HG02571 (cell line): Measurements from ENCODE around the gene ATP6V1E1.
"Not testable (repeated sequence)": the region's sequence is repeated elsewhere in the genome, so short reads cannot be mapped to it uniquely, and the experiment has no call there.

Experiments
- ATAC-seq: cut with Tn5 transposase; IDR thresholded peaks from one replicate; pipeline ENCODE4 v1.9.1; 2021; ENCODE audit warnings: mild to moderate bottlenecking, moderate library complexity; ENCODE audit not compliant: unreplicated experiment

The ATP6V1E1 gene

GRCh38 chr22:17628406-17629172 lies at the start of gene ATP6V1E1:
Gene ATP6V1E1 (minus strand): TSS chr22:17628749. CDS start chr22:17628635, 114 bp downstream.
- ATAC-seq, result peak; percentile 100

DNA sequence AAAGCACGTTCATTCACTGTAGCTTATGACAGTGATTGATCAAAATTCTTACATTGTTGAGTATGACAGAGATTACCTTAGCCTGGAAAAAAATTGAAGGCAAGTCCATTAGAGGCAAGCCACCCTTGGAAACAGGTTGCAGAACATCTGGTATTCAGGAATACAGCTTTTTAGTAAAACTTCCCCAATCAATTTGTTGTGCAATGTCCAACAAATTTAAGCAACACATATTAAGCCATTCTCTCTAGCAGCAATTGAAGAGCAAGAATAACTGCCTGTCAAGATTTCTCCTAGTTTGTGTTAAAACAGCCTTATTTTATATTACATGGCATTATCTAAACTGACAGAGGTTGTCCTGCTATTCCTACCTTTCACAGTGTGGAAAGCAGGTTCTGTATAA lies 47.0 kb upstream of the ATP6V1E1 start:
- no peak for ATAC-seq

GRCh38 chr22:17674152-17674551 lies 45.6 kb upstream of the ATP6V1E1 start:
- no peak for ATAC-seq

- no peak for ATAC-seq
Observed at GRCh38 chr22:17672417-17672991, 44.0 kb upstream of the ATP6V1E1 start.

- not testable (repeated sequence) for ATAC-seq
Observed at GRCh38 chr22:17671521-17672092, 43.1 kb upstream of the ATP6V1E1 start.

GRCh38 chr22:17665854-17666253 lies 37.3 kb upstream of the ATP6V1E1 start:
- ATAC-seq, result no peak

DNA sequence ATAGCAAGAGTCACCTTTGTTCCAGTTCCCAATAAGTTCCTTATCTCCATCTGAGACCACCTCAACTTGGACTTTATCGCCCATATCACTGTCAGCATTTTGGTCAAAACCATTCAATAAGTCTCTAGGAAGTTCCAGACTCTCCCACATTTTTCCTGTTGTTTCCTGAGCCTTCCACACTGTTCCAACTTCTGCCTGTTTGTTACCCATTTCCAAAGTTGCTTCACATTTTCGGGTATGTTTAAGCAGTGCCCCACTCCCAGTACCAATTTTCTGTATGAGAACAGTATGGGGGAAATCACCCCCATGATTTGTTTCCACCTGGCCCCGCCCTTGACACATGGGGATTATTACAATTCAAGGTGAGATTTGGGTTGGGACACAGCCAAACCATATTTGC lies 36.7 kb upstream of the ATP6V1E1 start:
- no peak for ATAC-seq

- no peak for ATAC-seq
Observed at GRCh38 chr22:17664414-17665055, 36.0 kb upstream of the ATP6V1E1 start.

GRCh38 chr22:17656870-17657395 lies 28.4 kb upstream of the ATP6V1E1 start:
- no peak for ATAC-seq

DNA sequence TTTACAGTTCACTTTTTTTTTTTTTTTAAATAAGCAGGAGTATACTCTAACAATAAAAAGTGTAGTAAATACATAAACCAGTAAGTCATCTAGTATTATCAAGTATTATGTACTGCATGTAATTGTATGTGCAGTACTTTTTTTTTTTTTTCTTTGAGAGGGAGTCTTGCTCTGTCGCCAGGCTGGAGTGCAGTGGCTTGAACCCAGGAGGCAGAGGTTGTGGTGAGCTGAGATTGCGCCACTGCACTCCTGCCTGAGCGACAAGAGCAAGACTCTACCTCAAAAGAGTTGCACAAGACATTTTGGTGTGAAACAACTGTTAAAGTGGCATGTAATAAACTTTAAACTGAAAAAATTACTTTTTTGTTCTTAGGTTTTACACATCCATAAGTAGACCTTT lies 26.7 kb upstream of the ATP6V1E1 start:
- ATAC-seq, result no peak

- ATAC-seq, result no peak
Observed at GRCh38 chr22:17648569-17648968, 20.0 kb upstream of the ATP6V1E1 start.

GRCh38 chr22:17647991-17648390 lies 19.4 kb upstream of the ATP6V1E1 start:
- no peak for ATAC-seq

DNA sequence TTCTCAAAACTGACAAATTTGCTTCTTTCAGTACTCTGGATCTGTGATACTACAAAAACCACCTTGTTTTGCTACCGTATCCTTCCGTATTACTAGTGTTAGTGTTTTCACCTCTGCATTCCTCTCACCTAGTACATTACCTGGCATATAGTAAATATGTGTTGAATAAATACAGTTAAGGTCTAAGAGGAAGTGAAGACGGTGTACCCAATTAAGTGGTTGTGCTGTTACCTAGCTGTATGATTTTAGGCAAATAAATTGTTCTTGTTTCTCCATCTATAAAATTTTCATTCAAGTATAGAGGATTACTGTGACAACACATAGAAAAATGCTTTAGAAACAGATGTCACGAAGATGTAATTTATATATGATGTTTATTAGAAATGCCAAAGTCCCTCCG lies 18.9 kb upstream of the ATP6V1E1 start:
- ATAC-seq, result no peak

DNA sequence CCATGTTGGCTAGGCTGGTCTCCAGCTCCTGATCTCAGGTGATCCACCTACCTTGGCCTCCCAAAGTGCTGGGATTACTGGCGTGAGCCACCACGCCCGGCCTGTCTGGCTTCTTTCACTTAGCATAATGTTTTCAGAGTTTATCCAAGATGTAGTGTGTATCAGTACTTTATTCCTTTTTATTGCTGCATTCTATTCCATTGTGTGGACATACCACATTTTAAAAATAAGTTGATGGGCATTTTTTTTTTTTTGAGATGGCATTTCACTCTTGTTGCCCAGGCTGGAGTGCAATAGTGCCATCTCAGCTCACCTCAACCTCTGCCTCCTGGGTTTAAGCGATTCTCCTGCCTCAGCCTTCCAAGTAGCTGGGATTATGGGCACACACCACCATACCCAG lies 13.8 kb upstream of the ATP6V1E1 start:
- ATAC-seq, result not testable (repeated sequence)

- no peak for ATAC-seq
Observed at GRCh38 chr22:17641269-17641668, 12.7 kb upstream of the ATP6V1E1 start.

DNA sequence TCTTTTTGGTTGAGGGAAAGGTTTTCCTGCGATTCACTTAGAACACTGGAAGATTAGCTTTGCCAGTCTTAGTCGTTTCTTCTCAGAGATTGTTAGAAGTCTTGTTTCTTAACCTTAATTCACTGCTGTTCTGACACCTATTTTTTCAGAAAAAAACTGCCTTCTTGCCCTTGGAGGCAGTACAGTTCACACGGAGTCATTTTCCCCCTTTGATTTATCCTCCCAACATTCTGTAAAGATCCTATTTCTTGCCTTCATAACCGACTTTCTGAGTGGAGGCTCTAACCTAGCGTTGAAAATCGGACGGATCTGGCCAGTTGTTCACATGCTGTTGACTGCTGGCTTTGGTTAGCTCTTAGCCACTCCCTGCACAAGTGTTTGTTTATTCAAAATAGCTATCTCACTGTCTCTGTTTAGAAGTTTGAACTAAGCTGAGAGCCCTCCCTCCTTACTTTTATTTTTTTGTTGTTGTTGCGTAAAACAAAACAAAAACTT lies 10.7 kb upstream of the ATP6V1E1 start:
- no peak for ATAC-seq

DNA sequence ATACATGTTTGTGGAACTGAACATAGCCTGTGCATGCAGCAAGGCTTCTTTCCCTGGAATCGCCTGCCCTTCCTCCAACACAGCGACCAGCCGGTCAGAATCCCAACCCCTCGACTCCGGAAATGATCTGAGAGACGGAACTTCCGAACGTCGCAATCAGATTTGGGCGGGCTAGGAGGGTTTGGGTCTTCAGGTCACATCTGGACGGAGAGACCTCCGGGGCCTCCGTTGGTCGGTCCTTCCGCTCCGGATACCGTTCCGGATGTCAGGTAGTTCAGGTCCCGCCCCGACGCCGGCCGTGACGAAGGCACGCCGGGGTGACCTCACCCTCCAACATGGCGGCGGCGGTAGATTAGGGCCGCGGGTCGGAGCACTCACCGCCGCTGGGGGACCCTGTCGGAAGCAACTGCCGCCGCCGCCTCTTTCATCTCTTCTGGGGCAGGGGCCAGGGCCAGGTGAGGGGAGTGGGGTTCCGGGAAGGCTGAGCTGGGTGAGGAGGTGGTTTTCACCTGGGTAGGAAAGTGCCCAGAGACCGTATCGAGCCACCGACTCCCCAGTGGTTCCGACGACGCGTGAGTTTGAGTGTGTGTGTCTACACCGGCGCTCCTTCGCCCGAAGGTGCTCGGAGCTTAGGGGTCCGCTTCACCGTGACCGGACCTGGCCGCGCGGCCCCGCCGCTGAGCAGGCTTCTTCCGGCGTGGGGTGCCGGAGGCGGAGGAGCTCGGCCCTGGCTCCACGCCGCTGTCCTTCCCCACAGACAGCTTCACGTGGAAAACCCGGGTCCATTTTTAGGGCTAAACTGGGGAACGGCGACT lies 10.1 kb upstream of the ATP6V1E1 start, which contains the start of gene BCL2L13:
BCL2L13 (plus strand) TSS at position 326 of the 815 bp plus-strand sequence. CDS start 16,955 bp downstream, outside the sequence.
- ATAC-seq, result peak; percentile 91

GRCh38 chr22:17638182-17638431 lies 9.6 kb upstream of the ATP6V1E1 start:
- peak; percentile 9 for ATAC-seq

DNA sequence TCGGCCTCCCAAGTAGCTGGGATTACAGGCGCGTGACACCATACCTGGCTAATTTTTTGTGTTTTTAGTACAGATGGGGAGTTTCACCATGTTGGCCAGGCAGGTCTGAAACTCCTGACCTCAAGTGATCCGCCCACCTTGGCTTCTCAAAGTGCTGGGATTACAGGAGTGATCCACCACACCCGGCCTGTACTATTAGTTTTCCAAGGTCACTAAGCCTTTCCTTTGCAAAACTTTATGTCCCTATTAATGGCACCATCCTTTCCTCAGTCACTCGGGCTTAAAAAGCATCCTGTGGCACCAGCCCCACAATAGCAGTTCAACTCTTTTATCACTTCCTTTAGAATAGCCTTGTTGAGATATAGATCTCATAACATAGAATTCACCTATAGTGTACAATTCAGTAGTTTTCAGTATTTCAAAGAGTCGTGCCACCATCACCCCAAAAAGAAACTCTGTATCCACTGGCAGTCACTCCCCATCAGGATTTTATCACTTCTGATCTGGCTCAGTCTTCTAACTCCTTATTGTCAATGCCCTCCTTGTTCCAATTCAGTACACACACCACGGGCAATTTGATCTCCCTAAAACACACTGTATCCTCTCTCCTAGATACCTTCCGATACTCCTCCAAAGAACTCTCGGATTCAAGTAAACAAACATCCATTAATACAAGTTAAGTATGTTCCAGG lies 9.1 kb upstream of the ATP6V1E1 start:
- no peak for ATAC-seq

DNA sequence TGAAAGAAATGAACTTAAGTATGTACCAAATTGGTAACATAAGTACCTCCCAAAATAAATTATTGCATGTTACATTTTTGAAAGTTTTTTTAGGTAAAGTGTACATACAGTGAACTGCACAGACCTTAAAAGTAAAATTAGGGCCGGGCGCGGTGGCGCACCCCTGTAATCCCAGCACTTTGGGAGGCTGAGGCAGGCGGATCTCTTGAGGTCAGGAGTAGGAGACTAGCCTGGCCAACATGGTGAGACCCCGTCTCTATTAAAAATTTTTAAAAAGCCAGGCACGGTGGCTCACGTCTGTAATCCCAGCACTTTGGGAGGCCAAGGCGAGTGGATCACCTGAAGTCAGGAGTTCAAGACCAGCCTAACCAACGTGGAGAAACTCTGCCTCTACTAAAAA lies 8.3 kb upstream of the ATP6V1E1 start:
- not testable (repeated sequence) for ATAC-seq
